Ovary (tissue), 9 donors: Measurements from ENCODE around the gene TTC28. TPM values are rescaled to one million over a fixed set of nuclear protein-coding genes. Genes with fewer than 3 reads are reported as not detected.

Source experiments
- DNase-seq, 5 donors: peaks; one replicate each; pipeline ENCODE4 v3.0.0-alpha.2; 2019 to 2020
- H3K27ac ChIP-seq, 2 donors: fragments of 200-600 bp; one replicate each; pipeline versions ENCODE4 v1.5.1 to v1.8.0; 2019 to 2022
- H3K27me3 ChIP-seq: fragments of 200-600 bp; one replicate; pipeline ENCODE4 v1.8.0; 2022
- H3K36me3 ChIP-seq: fragments of 200-600 bp; sonication (generic); one replicate; pipeline ENCODE4 v1.5.1; 2019
- H3K4me1 ChIP-seq: one replicate; pipeline ENCODE4 v1.8.1; 2013; ENCODE audit warnings: mild to moderate bottlenecking, moderate library complexity; ENCODE audit not compliant: insufficient read depth
- H3K4me3 ChIP-seq: fragments of 200-600 bp; sonication (generic); one replicate; pipeline ENCODE4 v1.5.1; 2017
- H3K9me3 ChIP-seq, 2 donors: fragments of 200-600 bp in 1 of 2; sonication (generic) in 1 of 2; one replicate each; pipeline versions ENCODE4 v1.5.1 to v1.8.1; 2013 to 2019; ENCODE audit warnings: mild to moderate bottlenecking in 1 of 2, moderate library complexity in 1 of 2
- EP300 ChIP-seq: sonication (generic); formaldehyde crosslinking; IDR thresholded peaks from one replicate; pipeline ENCODE4 v1.6.1; 2017; ENCODE audit warnings: antibody characterized with exemption
- POLR2A ChIP-seq: fragments of 450-650 bp; IDR thresholded peaks from one replicate; pipeline ENCODE4 v1.6.1; 2017; ENCODE audit warnings: antibody characterized with exemption, mild to moderate bottlenecking, moderate library complexity
- WGBS, 3 donors: extraction: QIAGEN DNeasy Blood & Tissue Kit in 1 of 3; methylation state at CpG; one replicate each; pipeline versions ENCODE4 v1.1.5 to v1.1.7; 2013 to 2017; 5-methylcytosine and 5-hydroxymethylcytosine counted together
- intact Hi-C, 4 donors: fragments of 100-400 bp; cut with DNase I; formaldehyde crosslinking; loops; one replicate each; pipeline versions ENCODE4 v1.11.0 to v1.15.1; 2022 to 2023
- polyA plus RNA-seq, 2 donors: library from polyadenylated mRNA; stranded (reverse); fragments of 200-250 nt in 1 of 2; fragments of 350-450 nt in 1 of 2; fragmentation: Illumina TruSeq in 1 of 2; extraction: RNeasy Lipid Tissue Mini Kit (QIAGEN cat#74804) in 1 of 2; gene quantifications; one replicate each; pipeline ENCODE4 v1.2.3, GENCODE V29; 2013 to 2014
- total RNA-seq, 7 donors: library from RNA; depleted of rRNA in 2 of 7; stranded (reverse); fragments of >200 nt in 2 of 7; fragmentation: NEBNext Ultra II Directional in 3 of 7; extraction: Animal tissue kit (Norgen Biotek cat#: 25700) in 3 of 7; gene quantifications; one replicate each; pipeline versions ENCODE4 v1.1.0 to v1.2.4, GENCODE V29; 2016 to 2023
- TF ChIP-seq, protein P1 (sequence below), 3 donors: fragments of 450-650 bp in 2 of 3; fragments of 200-600 bp in 1 of 3; IDR thresholded peaks; one replicate each; pipeline versions ENCODE4 v1.5.1 to v1.8.0; 2016 to 2022; ENCODE audit warnings: antibody characterized with exemption in 3 of 3, mild to moderate bottlenecking in 1 of 3
- donor health status: DM: no; HTN: no; CAD: no; lungs with moderate emphysema.
- donor health status: DM: no; HTN: no; CAD: no.
- donor health status: Bipolar disorder and iron deficiency.
- donor health status: DM: yes; HTN: yes; CAD: no.
- donor health status: DM: no; HTN: no; CAD: no.
- donor health status: DM: yes; HTN: yes; CAD: no.

The TTC28 gene
- total and polyA plus RNA-seq, 9 donors = 16.7 to 127 (median 72.9) TPM

- WGBS, 3 donors = 31 to 49% (median 35%) methylated on average over 9 of the region's 9 CpGs
- DNase-seq = peak in 2 of 5 donors; percentile 15 to 26
- no peaks in the 10 kb centered on the region for H3K27me3 ChIP-seq
- no peaks in the 10 kb centered on the region for H3K36me3 ChIP-seq
- TF ChIP-seq, protein P1, sequence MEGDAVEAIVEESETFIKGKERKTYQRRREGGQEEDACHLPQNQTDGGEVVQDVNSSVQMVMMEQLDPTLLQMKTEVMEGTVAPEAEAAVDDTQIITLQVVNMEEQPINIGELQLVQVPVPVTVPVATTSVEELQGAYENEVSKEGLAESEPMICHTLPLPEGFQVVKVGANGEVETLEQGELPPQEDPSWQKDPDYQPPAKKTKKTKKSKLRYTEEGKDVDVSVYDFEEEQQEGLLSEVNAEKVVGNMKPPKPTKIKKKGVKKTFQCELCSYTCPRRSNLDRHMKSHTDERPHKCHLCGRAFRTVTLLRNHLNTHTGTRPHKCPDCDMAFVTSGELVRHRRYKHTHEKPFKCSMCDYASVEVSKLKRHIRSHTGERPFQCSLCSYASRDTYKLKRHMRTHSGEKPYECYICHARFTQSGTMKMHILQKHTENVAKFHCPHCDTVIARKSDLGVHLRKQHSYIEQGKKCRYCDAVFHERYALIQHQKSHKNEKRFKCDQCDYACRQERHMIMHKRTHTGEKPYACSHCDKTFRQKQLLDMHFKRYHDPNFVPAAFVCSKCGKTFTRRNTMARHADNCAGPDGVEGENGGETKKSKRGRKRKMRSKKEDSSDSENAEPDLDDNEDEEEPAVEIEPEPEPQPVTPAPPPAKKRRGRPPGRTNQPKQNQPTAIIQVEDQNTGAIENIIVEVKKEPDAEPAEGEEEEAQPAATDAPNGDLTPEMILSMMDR (IDR thresholded peaks at IDR 0.05) = peak in 1 of 3 donors; percentile 11
- no peak for TF ChIP-seq EP300
- no peak overlapping the region for H3K27ac ChIP-seq
- H3K4me3 ChIP-seq = no peak overlapping the region
- peaks cover 14% of the 10 kb centered on the region for H3K4me1 ChIP-seq
- no peaks in the 10 kb centered on the region for H3K9me3 ChIP-seq
- intact Hi-C loops = no loop called here
Observed at GRCh38 chr22:28112548-28113043, 567.0 kb downstream of the TTC28 start.

- no peaks in the 10 kb centered on the region for H3K9me3 ChIP-seq
- 38 to 52% (median 46%) methylated on average over 2 of the region's 2 CpGs for WGBS, 3 donors
- H3K36me3 ChIP-seq = no peaks in the 10 kb centered on the region
- peaks cover 14% of the 10 kb centered on the region for H3K4me1 ChIP-seq
- no peaks in the 10 kb centered on the region for H3K27me3 ChIP-seq
- no peak overlapping the region for H3K4me3 ChIP-seq
- no peak for DNase-seq
- H3K27ac ChIP-seq = no peak overlapping the region
- TF ChIP-seq POLR2A = no peak
- TF ChIP-seq EP300 = no peak
- TF ChIP-seq, protein P1 (IDR thresholded peaks at IDR 0.05) = no peak
- intact Hi-C loops = no loop called here
Observed at GRCh38 chr22:28112190-28112544, 567.5 kb downstream of the TTC28 start.

GRCh38 chr22:28111501-28112189 is 568.0 kb downstream of the TTC28 start:
- Histone ChIP-seq H3K36me3 (no peaks in the 10 kb centered on the region), H3K4me3 (no peak overlapping the region), H3K9me3 (no peaks in the 10 kb centered on the region), H3K27me3 (no peaks in the 10 kb centered on the region), H3K4me1 (peaks cover 12% of the 10 kb centered on the region), H3K27ac (no peak overlapping the region)
- DNase-seq = no peak
- WGBS, 3 donors = 42 to 46% (median 42%) methylated on average over 3 of the region's 3 CpGs
- intact Hi-C loops = no loop called here
- TF ChIP-seq, protein P1 (IDR thresholded peaks at IDR 0.05) = no peak
- no peak for TF ChIP-seq EP300
- no peak for TF ChIP-seq POLR2A

- Histone ChIP-seq H3K4me1 (peaks cover 9% of the 10 kb centered on the region), H3K9me3 (no peaks in the 10 kb centered on the region), H3K27ac (no peak overlapping the region), H3K36me3 (no peaks in the 10 kb centered on the region), H3K4me3 (no peak overlapping the region), H3K27me3 (no peaks in the 10 kb centered on the region)
- no peak for DNase-seq
- 82 to 83% (median 83%) methylated on average over 4 of the region's 4 CpGs for WGBS, 3 donors
- TF ChIP-seq, protein P1 (IDR thresholded peaks at IDR 0.05) = no peak
- TF ChIP-seq POLR2A (no peak), EP300 (no peak)
- intact Hi-C loops = no loop called here
Observed at GRCh38 chr22:28108851-28109250, 570.8 kb downstream of the TTC28 start.
